ENCODE results near the gene RBMS2.
"Not testable (repeated sequence)": the region's sequence is repeated elsewhere in the genome, so short reads cannot be mapped to it uniquely, and the experiment has no call there.

RBMS2 gene

GRCh38 chr12:56514014-56514318, 7.7 kb upstream of the RBMS2 start:
- not testable (repeated sequence) for DNase-seq

GRCh38 chr12:56517854-56518253, 3.8 kb upstream of the RBMS2 start:
- no peak for DNase-seq

GRCh38 chr12:56518570-56518969, 3.0 kb upstream of the RBMS2 start:
- no peak for DNase-seq

GRCh38 chr12:56520048-56520447, 1.6 kb upstream of the RBMS2 start:
- DNase-seq, result no peak

- no peak for DNase-seq
These were observed 1.1 kb upstream of the RBMS2 start for GRCh38 chr12:56520506-56520905.

- DNase-seq, result no peak
These were observed 421 bp upstream of the RBMS2 start for GRCh38 chr12:56521209-56521589.

- DNase-seq, result peak in 2 of 58 donors; percentile 1 to 2
These were observed 982 bp downstream of the RBMS2 start for GRCh38 chr12:56522411-56523193.

GRCh38 chr12:56528846-56529245, 7.2 kb downstream of the RBMS2 start:
- DNase-seq, result no peak

GRCh38 chr12:56529656-56530055, 8.0 kb downstream of the RBMS2 start:
- no peak for DNase-seq

- DNase-seq, result no peak
These were observed 8.9 kb downstream of the RBMS2 start for GRCh38 chr12:56530390-56531055.

GRCh38 chr12:56537546-56537945, 15.9 kb downstream of the RBMS2 start:
- no peak for DNase-seq

GRCh38 chr12:56541631-56542030, 20.0 kb downstream of the RBMS2 start:
- DNase-seq, result no peak

GRCh38 chr12:56542164-56542563, 20.5 kb downstream of the RBMS2 start:
- DNase-seq, result no peak

GRCh38 chr12:56545023-56545604, 23.5 kb downstream of the RBMS2 start:
- DNase-seq, result no peak

GRCh38 chr12:56546680-56547079, 25.1 kb downstream of the RBMS2 start:
- no peak for DNase-seq

GRCh38 chr12:56551070-56551469, 29.4 kb downstream of the RBMS2 start:
- DNase-seq, result no peak

- peak in 1 of 58 donors; percentile 4 for DNase-seq
These were observed 44.0 kb downstream of the RBMS2 start for GRCh38 chr12:56565510-56566101.

GRCh38 chr12:56568146-56568545, 46.5 kb downstream of the RBMS2 start:
- no peak for DNase-seq

GRCh38 chr12:56571121-56571520, 49.5 kb downstream of the RBMS2 start:
- no peak for DNase-seq

GRCh38 chr12:56572288-56572687, 50.7 kb downstream of the RBMS2 start:
- no peak for DNase-seq

GRCh38 chr12:56574210-56574609, 52.6 kb downstream of the RBMS2 start:
- DNase-seq, result no peak

- DNase-seq, result not testable (repeated sequence)
These were observed 55.6 kb downstream of the RBMS2 start for GRCh38 chr12:56577248-56577647.

All from anterior cingulate cortex (tissue), 58 donors.